IMR-90 (cell line): Measurements from ENCODE around the gene ZMYND10. TPM values are rescaled to one million over a fixed set of nuclear protein-coding genes. Genes with fewer than 3 reads are reported as not detected.

Experiments used
- ATAC-seq: fragments of 200-7000 bp; cut with Tn5 transposase; 2 replicates; pipeline ENCODE4 v1.9.1; 2020; ENCODE audit warnings: low read depth, mild to moderate bottlenecking, moderate library complexity
- BruUV-seq: library from RNA; stranded (reverse); fragments of 400-500 nt; replicated peaks from 2 replicates; lab custom pipeline; 2021; lab: Mats Ljungman, UMichigan
- CTCF ChIA-PET: fragments of 300-600 bp; formaldehyde crosslinking; extraction: SDS; loops from one replicate; lab custom pipeline; 2021; ENCODE audit warnings: antibody characterized with exemption; lab: Yijun Ruan, JAX
- POLR2A ChIA-PET: fragments of 300-600 bp; sonication (Branson Sonifier 250); formaldehyde crosslinking; loops from one replicate; lab custom pipeline; 2022; ENCODE audit warnings: antibody characterized with exemption; ENCODE audit not compliant: unreplicated experiment; lab: Charles Lee
- DNase-seq: peaks from one replicate; pipeline ENCODE4 v3.0.0; 2013
- H2AFZ ChIP-seq: replicated peaks from 2 replicates; pipeline ENCODE3; 2013; ENCODE audit warnings: low read length, mild to moderate bottlenecking; ENCODE audit not compliant: poor library complexity
- H2AK5ac ChIP-seq: 2 replicates; pipeline ENCODE4 v1.6.1; 2013; ENCODE audit warnings: low read depth, low read length, inconsistent platforms
- H2AK9ac ChIP-seq: replicated peaks from 2 replicates; pipeline ENCODE3; 2013; ENCODE audit warnings: mild to moderate bottlenecking, low read depth, low read length, moderate library complexity; ENCODE audit not compliant: poor library complexity
- H2BK120ac ChIP-seq: 2 replicates; pipeline ENCODE4 v1.6.1; 2013; ENCODE audit warnings: low read depth, low read length, inconsistent platforms
- H2BK15ac ChIP-seq: 3 replicates; pipeline ENCODE4 v1.6.1; 2013; ENCODE audit warnings: low read depth, low read length, inconsistent platforms
- H2BK20ac ChIP-seq: 2 replicates; pipeline ENCODE4 v1.6.1; 2013; ENCODE audit warnings: low read depth, mild to moderate bottlenecking, inconsistent platforms, low read length, moderate library complexity
- H2BK5ac ChIP-seq: 2 replicates; pipeline ENCODE4 v1.6.1; 2013; ENCODE audit warnings: mild to moderate bottlenecking, low read depth, low read length, inconsistent platforms; ENCODE audit not compliant: poor library complexity, severe bottlenecking
- H3K14ac ChIP-seq: replicated peaks from 2 replicates; pipeline ENCODE4 v1.6.1; 2013; ENCODE audit warnings: low read depth, low read length, inconsistent platforms
- H3K18ac ChIP-seq: 2 replicates; pipeline ENCODE4 v1.6.1; 2013; ENCODE audit warnings: low read depth, low read length, control low read depth
- H3K23ac ChIP-seq: 2 replicates; pipeline ENCODE4 v1.6.1; 2013; ENCODE audit warnings: low read depth, low read length, inconsistent platforms
- H3K27ac ChIP-seq: 2 replicates; pipeline ENCODE4 v1.5.1; 2013; ENCODE audit warnings: mild to moderate bottlenecking, control low read depth, low read length; ENCODE audit not compliant: insufficient read depth
- H3K27me3 ChIP-seq: 2 replicates; pipeline ENCODE4 v1.6.1; 2013; ENCODE audit warnings: low read length; ENCODE audit not compliant: control insufficient read depth, insufficient read depth
- H3K36me3 ChIP-seq: 2 replicates; pipeline ENCODE4 v1.6.1; 2013; ENCODE audit warnings: low read length, mixed read lengths; ENCODE audit not compliant: control insufficient read depth, insufficient read depth
- H3K4ac ChIP-seq: 2 replicates; pipeline ENCODE4 v1.6.1; 2013; ENCODE audit warnings: low read depth, low read length, inconsistent platforms
- H3K4me1 ChIP-seq: 2 replicates; pipeline ENCODE4 v1.6.1; 2013; ENCODE audit warnings: low read length, mixed read lengths; ENCODE audit not compliant: control insufficient read depth, insufficient read depth
- H3K4me2 ChIP-seq: 2 replicates; pipeline ENCODE4 v1.6.1; 2013; ENCODE audit warnings: low read depth, mild to moderate bottlenecking, control low read depth, low read length, moderate library complexity
- H3K4me3 ChIP-seq: 2 replicates; pipeline ENCODE4 v1.5.1; 2013; ENCODE audit warnings: low read depth, mild to moderate bottlenecking, control low read depth, low read length, moderate library complexity; ENCODE audit not compliant: insufficient read depth
- H3K56ac ChIP-seq: 2 replicates; pipeline ENCODE4 v1.6.1; 2013; ENCODE audit warnings: low read length, inconsistent platforms; ENCODE audit not compliant: insufficient read depth; ENCODE audit errors: extremely low read depth
- H3K79me1 ChIP-seq, 2 experiments: 2 replicates each; pipeline ENCODE4 v1.6.1; 2013; ENCODE audit warnings: low read length in 2 of 2, inconsistent platforms in 1 of 2, low read depth in 1 of 2
- H3K9ac ChIP-seq: 2 replicates; pipeline ENCODE4 v1.6.1; 2013; ENCODE audit warnings: low read depth, low read length, control low read depth
- H3K9me1 ChIP-seq: 2 replicates; pipeline ENCODE4 v1.6.1; 2013; ENCODE audit warnings: low read length, inconsistent platforms; ENCODE audit not compliant: insufficient read depth
- H3K9me3 ChIP-seq: 2 replicates; pipeline ENCODE4 v1.6.1; 2013; ENCODE audit warnings: low read length; ENCODE audit not compliant: control insufficient read depth, insufficient read depth
- H4K20me1 ChIP-seq: 2 replicates; pipeline ENCODE4 v1.6.1; 2013; ENCODE audit warnings: low read length, inconsistent platforms; ENCODE audit not compliant: insufficient read depth
- H4K5ac ChIP-seq: 2 replicates; pipeline ENCODE4 v1.6.1; 2013; ENCODE audit warnings: mild to moderate bottlenecking, low read depth, low read length, control low read depth
- H4K8ac ChIP-seq, 2 experiments: 2 replicates each; pipeline ENCODE4 v1.6.1; 2013; ENCODE audit warnings: low read depth in 2 of 2, low read length in 2 of 2, control low read depth in 1 of 2, inconsistent platforms in 1 of 2
- H4K91ac ChIP-seq: 2 replicates; pipeline ENCODE4 v1.6.1; 2013; ENCODE audit warnings: low read depth, low read length, inconsistent platforms; ENCODE audit not compliant: insufficient read depth
- BHLHE40 ChIP-seq: fragments of 150-350 bp; IDR thresholded peaks from 2 replicates; pipeline ENCODE4 v1.6.1; 2016; ENCODE audit warnings: mild to moderate bottlenecking, low read depth, low read length
- MAZ ChIP-seq: IDR thresholded peaks from 2 replicates; pipeline ENCODE4 v1.6.1; 2012; ENCODE audit warnings: low read depth, mild to moderate bottlenecking, low read length, improper control_type of control experiment, moderate library complexity, borderline replicate concordance
- MXI1 ChIP-seq: IDR thresholded peaks from 2 replicates; pipeline ENCODE4 v1.6.1; 2012; ENCODE audit warnings: low read depth, mild to moderate bottlenecking, low read length, moderate library complexity, borderline replicate concordance
- WGBS, 2 experiments: methylation state at CpG; one replicate each; pipeline versions ENCODE4 v1.1.5 to v1.1.7; 2013; ENCODE audit warnings: missing lambda C conversion rate in 2 of 2; ENCODE audit not compliant: insufficient read length in 1 of 2; ENCODE audit errors: extremely low coverage in 2 of 2; 5-methylcytosine and 5-hydroxymethylcytosine counted together
- dilution Hi-C: fragments of 300-500 bp; cut with HindIII; formaldehyde crosslinking; loops from one replicate; pipeline ENCODE4 v1.14.3; 2018; ENCODE audit warnings: low sequenced_read_pairs; ENCODE audit not compliant: unreplicated experiment
- in situ Hi-C: fragments of 300-500 bp; cut with MboI; formaldehyde crosslinking; loops from 3 replicates; pipeline ENCODE4 v1.14.3; 2019; ENCODE audit warnings: low sequenced_read_pairs, inconsistent platforms, mixed read lengths
- intact Hi-C: fragments of 100-400 bp; cut with micrococcal nuclease; formaldehyde crosslinking; loops from 2 replicates; pipeline ENCODE4 v1.10.0; 2022
- polyA plus RNA-seq, 3 experiments: library from polyadenylated mRNA; depleted of rRNA; stranded (reverse); fragments of >200 nt; gene quantifications; 2 replicates each; pipeline ENCODE4 v1.2.3, GENCODE V29; 2012; ENCODE audit warnings: low replicate concordance in 1 of 3
- total RNA-seq: library from RNA; depleted of rRNA; stranded (reverse); fragments of >200 nt; gene quantifications from 2 replicates; pipeline ENCODE4 v1.2.3, GENCODE V29; 2012

ZMYND10 gene
- total and polyA plus RNA-seq, 2 of the 4 experiments (the other 2 are of a cell fraction) = 1.1 to 1.4 TPM

DNA sequence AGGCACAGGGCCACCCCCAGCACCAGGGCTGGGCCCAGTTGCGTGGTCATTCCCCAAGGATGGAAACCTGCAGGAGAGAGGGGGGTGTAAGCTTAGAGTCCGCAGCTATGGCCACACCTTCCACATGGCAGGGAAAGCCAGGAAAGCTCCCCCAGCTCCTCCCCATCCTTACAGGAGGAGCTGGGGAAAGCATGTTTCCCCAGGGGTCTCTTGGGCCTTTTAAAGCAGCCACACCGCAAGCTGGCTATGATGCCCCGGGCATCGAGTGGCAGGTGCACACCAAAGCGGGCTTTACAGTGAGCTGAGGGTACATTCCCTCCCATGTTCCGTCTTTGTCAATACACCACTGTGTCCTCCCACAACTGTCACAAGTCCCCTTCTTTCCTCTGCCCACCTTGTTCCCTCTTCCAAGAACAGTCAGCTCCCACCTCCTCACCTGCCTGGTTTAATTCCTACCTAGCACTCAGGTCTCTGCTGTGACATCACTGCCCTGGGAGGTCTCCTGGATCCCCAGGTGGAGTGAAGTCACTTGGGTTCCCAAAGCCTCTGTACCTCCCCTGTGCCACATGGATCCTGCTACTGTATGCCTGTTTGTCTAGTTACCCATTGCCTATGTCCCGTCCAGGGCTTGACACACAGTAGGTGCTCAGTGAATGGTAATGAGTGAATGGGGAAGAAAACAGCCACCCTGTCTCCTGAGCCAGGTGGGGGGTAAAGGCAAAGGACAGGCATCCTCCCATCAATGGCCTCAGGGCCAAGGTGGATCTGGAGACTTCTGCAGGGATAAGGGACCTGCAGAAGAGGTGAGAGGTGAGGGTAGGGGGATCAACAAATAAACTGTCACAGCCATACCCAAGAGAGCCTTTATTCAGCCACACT is 49.7 kb downstream of the ZMYND10 start:
- H3K18ac ChIP-seq = no peak overlapping the region
- ATAC-seq = no peak
- dilution Hi-C loops (no loop called here), intact Hi-C loops (no loop called here), in situ Hi-C loops (no loop called here)
- H3K14ac ChIP-seq = no peak overlapping the region
- no peak overlapping the region for H2AK5ac ChIP-seq
- H3K27me3 ChIP-seq = no peaks in the 10 kb centered on the region
- no peaks in the 10 kb centered on the region for H3K9me3 ChIP-seq
- no peaks in the 10 kb centered on the region for H4K20me1 ChIP-seq
- peaks cover 21% of the 10 kb centered on the region for H3K4me1 ChIP-seq
- no peak overlapping the region for H4K8ac ChIP-seq
- WGBS, 2 experiments = 98% methylated on average over 5 of the region's 8 CpGs; no CpG with 5 or more reads in 1 of the 2 experiments
- ChIA-PET CTCF (no interaction called here), POLR2A (no interaction called here)
- H3K9me1 ChIP-seq = peaks cover 17% of the 10 kb centered on the region
- no peaks in the 10 kb centered on the region for H3K36me3 ChIP-seq
- no peak overlapping the region for H2BK20ac ChIP-seq
- H2BK5ac ChIP-seq = no peak overlapping the region
- H3K9ac ChIP-seq = no peak overlapping the region
- no peak overlapping the region for H3K27ac ChIP-seq
- no peak overlapping the region for H2AK9ac ChIP-seq
- H2BK15ac ChIP-seq = no peak overlapping the region
- no peak for DNase-seq
- BruUV-seq = no TSS peak
- H3K23ac ChIP-seq = no peak overlapping the region
- peaks cover 19 to 38% of the 10 kb centered on the region in 2 experiments; a peak in 3 of 4 replicates for H3K79me1 ChIP-seq
- no peak overlapping the region for H4K91ac ChIP-seq
- no peak overlapping the region for H4K5ac ChIP-seq
- H2BK120ac ChIP-seq = no peak overlapping the region
- H3K4me3 ChIP-seq = no peak overlapping the region
- no peak overlapping the region for H3K4me2 ChIP-seq
- H2AFZ ChIP-seq = peak overlapping the region; percentile 45
- no peak overlapping the region for H3K4ac ChIP-seq
- TF ChIP-seq MAZ (no peak), BHLHE40 (no peak), MXI1 (no peak)
- no peak overlapping the region for H3K56ac ChIP-seq
